Measurements from ENCODE around the gene SSRP1. TPM values are rescaled to one million over a fixed set of nuclear protein-coding genes. Genes with fewer than 3 reads are reported as not detected.

The SSRP1 gene
- total RNA-seq, 1 experiment from 2014 or later, result 248 TPM

- H3K4me1 ChIP-seq, result peaks cover 21% of the 10 kb centered on the region
Measured at GRCh38 chr11:57321388-57322255, 14.1 kb downstream of the SSRP1 start.

GRCh38 chr11:57320719-57321387 is 14.8 kb downstream of the SSRP1 start:
- no peak overlapping the region for H3K27ac ChIP-seq
- no peak for DNase-seq
- no peaks in the 10 kb centered on the region for H3K27me3 ChIP-seq
- no peak overlapping the region for H3K4me3 ChIP-seq
- H3K9me3 ChIP-seq (replicated peaks), result no peaks in the 10 kb centered on the region
- H3K36me3 ChIP-seq, result peaks cover 24% of the 10 kb centered on the region
- H3K4me1 ChIP-seq, result peaks cover 25% of the 10 kb centered on the region

More at GRCh38 chr11:57321388-57322255, 14.1 kb downstream of the SSRP1 start:
- peaks cover 28% of the 10 kb centered on the region for H3K36me3 ChIP-seq
- H3K9me3 ChIP-seq (replicated peaks), result no peaks in the 10 kb centered on the region
- H3K27ac ChIP-seq, result no peak overlapping the region; the same call in 1 of the 2 replicates
- H3K27me3 ChIP-seq, result no peaks in the 10 kb centered on the region
- DNase-seq, result no peak
- H3K4me3 ChIP-seq, result peak overlapping the region; percentile 4; the same call in 1 of the 2 replicates

- H3K4me1 ChIP-seq, result peaks cover 31% of the 10 kb centered on the region
- H3K27me3 ChIP-seq, result no peaks in the 10 kb centered on the region
- H3K27ac ChIP-seq, result no peak overlapping the region
- no peak overlapping the region for H3K4me3 ChIP-seq
- peaks cover 24% of the 10 kb centered on the region for H3K36me3 ChIP-seq
- H3K9me3 ChIP-seq (replicated peaks), result no peaks in the 10 kb centered on the region
- no peak for DNase-seq
Measured at GRCh38 chr11:57320067-57320718, 15.5 kb downstream of the SSRP1 start.

GRCh38 chr11:57318178-57318577 is 17.5 kb downstream of the SSRP1 start:
- Histone ChIP-seq H3K36me3 (peaks cover 24% of the 10 kb centered on the region), H3K27ac (no peak overlapping the region)

GRCh38 chr11:57316017-57316416 is 19.7 kb downstream of the SSRP1 start:
- Histone ChIP-seq H3K4me3 (no peak overlapping the region), H3K36me3 (peaks cover 24% of the 10 kb centered on the region), H3K27me3 (no peaks in the 10 kb centered on the region), H3K27ac (peak overlapping the region; percentile 23; the same call in 1 of the 2 replicates), H3K9me3 (replicated peaks) (no peaks in the 10 kb centered on the region), H3K4me1 (peaks cover 23% of the 10 kb centered on the region)
- DNase-seq, result no peak

More at GRCh38 chr11:57318178-57318577, 17.5 kb downstream of the SSRP1 start:
- Histone ChIP-seq H3K4me3 (no peak overlapping the region), H3K27me3 (no peaks in the 10 kb centered on the region), H3K4me1 (peaks cover 29% of the 10 kb centered on the region), H3K9me3 (replicated peaks) (no peaks in the 10 kb centered on the region)
- DNase-seq, result no peak

- Histone ChIP-seq H3K9me3 (replicated peaks) (no peaks in the 10 kb centered on the region), H3K27ac (peak overlapping the region; percentile 23; the same call in 1 of the 2 replicates), H3K4me3 (no peak overlapping the region), H3K4me1 (peaks cover 27% of the 10 kb centered on the region), H3K27me3 (no peaks in the 10 kb centered on the region), H3K36me3 (peaks cover 25% of the 10 kb centered on the region)
- DNase-seq, result peak; percentile 71 to 73
Measured at GRCh38 chr11:57315491-57315890, 20.2 kb downstream of the SSRP1 start.

GRCh38 chr11:57314221-57314973 is 21.3 kb downstream of the SSRP1 start:
- H3K9me3 ChIP-seq (replicated peaks), result no peaks in the 10 kb centered on the region
- no peak overlapping the region for H3K4me3 ChIP-seq
- peaks cover 36% of the 10 kb centered on the region for H3K36me3 ChIP-seq
- no peak for DNase-seq
- H3K27ac ChIP-seq, result no peak overlapping the region
- no peaks in the 10 kb centered on the region for H3K27me3 ChIP-seq
- peaks cover 32% of the 10 kb centered on the region for H3K4me1 ChIP-seq

GRCh38 chr11:57313788-57314135 is 21.9 kb downstream of the SSRP1 start:
- Histone ChIP-seq H3K4me1 (peaks cover 34% of the 10 kb centered on the region), H3K4me3 (no peak overlapping the region), H3K27me3 (no peaks in the 10 kb centered on the region), H3K36me3 (peaks cover 33% of the 10 kb centered on the region), H3K9me3 (replicated peaks) (no peaks in the 10 kb centered on the region), H3K27ac (no peak overlapping the region)
- no peak for DNase-seq

- no peak for DNase-seq
- no peak overlapping the region for H3K27ac ChIP-seq
- H3K36me3 ChIP-seq, result peaks cover 30% of the 10 kb centered on the region
- no peaks in the 10 kb centered on the region for H3K9me3 ChIP-seq (replicated peaks)
- H3K4me1 ChIP-seq, result peaks cover 35% of the 10 kb centered on the region
- no peaks in the 10 kb centered on the region for H3K27me3 ChIP-seq
- H3K4me3 ChIP-seq, result no peak overlapping the region
Measured at GRCh38 chr11:57313071-57313787, 22.5 kb downstream of the SSRP1 start.

GRCh38 chr11:57312511-57313021 is 23.1 kb downstream of the SSRP1 start:
- no peak overlapping the region for H3K27ac ChIP-seq

GRCh38 chr11:57311109-57311936 is 24.4 kb downstream of the SSRP1 start:
- peak overlapping the region; percentile 95 for H3K27ac ChIP-seq
- no peaks in the 10 kb centered on the region for H3K27me3 ChIP-seq
- peak; percentile 97 to 98 for DNase-seq
- peak overlapping the region; percentile 81 for H3K4me3 ChIP-seq
- H3K36me3 ChIP-seq, result peaks cover 21% of the 10 kb centered on the region
- H3K9me3 ChIP-seq (replicated peaks), result no peaks in the 10 kb centered on the region
- H3K4me1 ChIP-seq, result peaks cover 36% of the 10 kb centered on the region

More at GRCh38 chr11:57312511-57313021, 23.1 kb downstream of the SSRP1 start:
- H3K4me3 ChIP-seq, result no peak overlapping the region
- H3K27me3 ChIP-seq, result no peaks in the 10 kb centered on the region
- H3K4me1 ChIP-seq, result peaks cover 36% of the 10 kb centered on the region
- DNase-seq, result no peak
- no peaks in the 10 kb centered on the region for H3K9me3 ChIP-seq (replicated peaks)
- H3K36me3 ChIP-seq, result peaks cover 25% of the 10 kb centered on the region

- peak overlapping the region; percentile 81 for H3K4me3 ChIP-seq
- peaks cover 23% of the 10 kb centered on the region for H3K36me3 ChIP-seq
- peaks cover 31% of the 10 kb centered on the region for H3K4me1 ChIP-seq
- DNase-seq, result peak in 1 of 2 experiments; percentile 49
- H3K27me3 ChIP-seq, result no peaks in the 10 kb centered on the region
- H3K27ac ChIP-seq, result peak overlapping the region; percentile 95
- H3K9me3 ChIP-seq (replicated peaks), result no peaks in the 10 kb centered on the region
Measured at GRCh38 chr11:57310630-57311086, 25.0 kb downstream of the SSRP1 start.

- H3K9me3 ChIP-seq (replicated peaks), result no peaks in the 10 kb centered on the region
- no peak overlapping the region for H3K4me3 ChIP-seq
- H3K27me3 ChIP-seq, result no peaks in the 10 kb centered on the region
- H3K27ac ChIP-seq, result no peak overlapping the region
- DNase-seq, result no peak
- H3K36me3 ChIP-seq, result peaks cover 27% of the 10 kb centered on the region
- peaks cover 25% of the 10 kb centered on the region for H3K4me1 ChIP-seq
Measured at GRCh38 chr11:57310091-57310490, 25.6 kb downstream of the SSRP1 start.

Data from SJCRH30 (cell line).